B cell (primary cell): ENCODE measurements around the gene HMG20A. TPM values are rescaled to one million over a fixed set of nuclear protein-coding genes. Genes with fewer than 3 reads are reported as not detected.

Experiments used
- ATAC-seq: fragments of 200-7000 bp; cut with Tn5 transposase; one replicate; pipeline ENCODE4 v1.10.0; 2021; ENCODE audit warnings: low read depth, mild to moderate bottlenecking, moderate number of reproducible peaks, moderate library complexity
- CTCF ChIA-PET: fragments of 350-600 bp; sonication (Branson Sonifier 250); formaldehyde crosslinking; loops from one replicate; lab custom pipeline; 2021; ENCODE audit warnings: antibody characterized with exemption, inconsistent platforms; lab: Charles Lee
- POLR2A ChIA-PET: fragments of 350-600 bp; sonication (Branson Sonifier 250); formaldehyde crosslinking; loops from one replicate; lab custom pipeline; 2021; ENCODE audit warnings: antibody characterized with exemption; lab: Charles Lee
- DNase-seq: peaks from one replicate; pipeline ENCODE4 v3.0.0; 2013
- H2AFZ ChIP-seq: 2 replicates; pipeline ENCODE4 v1.6.1; 2012; ENCODE audit warnings: mild to moderate bottlenecking, low read depth, low read length; ENCODE audit not compliant: insufficient read depth, poor library complexity, severe bottlenecking
- H3K27ac ChIP-seq, 2 donors: 1 replicate in 1 of 2; 2 replicates in 1 of 2; pipeline ENCODE4 v1.5.1; 2012 to 2013; ENCODE audit warnings: low read length in 2 of 2, mild to moderate bottlenecking in 2 of 2, moderate library complexity in 1 of 2
- H3K27me3 ChIP-seq, 4 experiments: fragments of 200-600 bp in 1 of 4; sonication (generic) in 1 of 4; replicated peaks in 1 of 4; 1 replicate in 2 of 4; 2 replicates in 2 of 4; pipeline versions ENCODE4 v1.6.1 to v1.7.0; 2013 to 2016; ENCODE audit warnings: low read length in 3 of 4, mild to moderate bottlenecking in 2 of 4, mixed read lengths in 1 of 4, moderate library complexity in 1 of 4; ENCODE audit not compliant: insufficient read depth in 4 of 4, control insufficient read depth in 3 of 4; ENCODE audit errors: control extremely low read depth in 1 of 4
- H3K36me3 ChIP-seq, 2 experiments: replicated peaks in 1 of 2; 1 replicate in 1 of 2; 2 replicates in 1 of 2; pipeline versions ENCODE4 v1.6.1 to v1.7.1; 2013; ENCODE audit warnings: low read length in 1 of 2; ENCODE audit not compliant: insufficient read depth in 2 of 2, control insufficient read depth in 1 of 2; ENCODE audit errors: control extremely low read depth in 1 of 2, extremely low read depth in 1 of 2
- H3K4me1 ChIP-seq, 2 donors: fragments of 200-600 bp in 1 of 2; sonication (generic) in 1 of 2; 1 replicate in 1 of 2; 2 replicates in 1 of 2; pipeline versions ENCODE4 v1.5.1 to v1.6.1; 2013 to 2017; ENCODE audit warnings: low read length in 2 of 2; ENCODE audit not compliant: control insufficient read depth in 2 of 2, insufficient read depth in 2 of 2
- H3K4me2 ChIP-seq: replicated peaks from 2 replicates; pipeline ENCODE3; 2012; ENCODE audit warnings: mild to moderate bottlenecking, low read depth, low read length; ENCODE audit not compliant: poor library complexity, severe bottlenecking
- H3K4me3 ChIP-seq, 5 experiments: fragments of 200-600 bp in 1 of 5; sonication (generic) in 1 of 5; 1 replicate in 3 of 5; 2 replicates in 2 of 5; pipeline versions ENCODE4 v1.5.1 to v1.7.0; 2011 to 2016; ENCODE audit warnings: low read length in 4 of 5, mild to moderate bottlenecking in 4 of 5, low read depth in 2 of 5, control low read depth in 1 of 5, moderate library complexity in 1 of 5; ENCODE audit not compliant: insufficient read depth in 1 of 5; ENCODE audit errors: control extremely low read depth in 1 of 5, extremely low read depth in 1 of 5
- H3K79me2 ChIP-seq: fragments of 200-600 bp; sonication (generic); one replicate; pipeline ENCODE4 v1.6.0; 2016; ENCODE audit warnings: low read length; ENCODE audit not compliant: control insufficient read depth, insufficient read depth
- H3K9ac ChIP-seq: fragments of 200-600 bp; sonication (generic); 2 replicates; pipeline ENCODE4 v1.6.1; 2017; ENCODE audit warnings: mild to moderate bottlenecking, low read length, moderate library complexity
- H3K9me3 ChIP-seq, 3 donors: one replicate each; pipeline versions ENCODE4 v1.6.1 to v1.7.1; 2013; ENCODE audit warnings: low read length in 2 of 3; ENCODE audit not compliant: control insufficient read depth in 2 of 3, insufficient read depth in 1 of 3; ENCODE audit errors: control extremely low read depth in 1 of 3
- H4K20me1 ChIP-seq: 2 replicates; pipeline ENCODE4 v1.6.0; 2012; ENCODE audit warnings: mild to moderate bottlenecking, low read length; ENCODE audit not compliant: insufficient read depth, control insufficient read depth, poor library complexity, severe bottlenecking
- H3K27ac Mint-ChIP-seq: one replicate; pipeline ENCODE4 v1.8.0; 2021; ENCODE audit warnings: mixed read lengths
- H3K27me3 Mint-ChIP-seq: one replicate; pipeline ENCODE4 v1.8.0; 2021; ENCODE audit warnings: mixed read lengths
- H3K4me1 Mint-ChIP-seq: one replicate; pipeline ENCODE4 v1.8.0; 2021; ENCODE audit warnings: mixed read lengths
- H3K4me3 Mint-ChIP-seq: one replicate; pipeline ENCODE4 v1.8.0; 2021; ENCODE audit warnings: mixed read lengths
- H3K9me3 Mint-ChIP-seq: one replicate; pipeline ENCODE4 v1.8.0; 2022; ENCODE audit warnings: mixed read lengths; ENCODE audit not compliant: insufficient read depth
- CTCF ChIP-seq: fragments of 200-600 bp; IDR thresholded peaks from one replicate; pipeline ENCODE4 v1.8.0; 2022; ENCODE audit warnings: antibody characterized with exemption, mild to moderate bottlenecking
- EZH2 ChIP-seq: IDR thresholded peaks from 2 replicates; pipeline ENCODE4 v1.6.1; 2012; ENCODE audit warnings: borderline replicate concordance, low read depth, mild to moderate bottlenecking, moderate library complexity, low read length; ENCODE audit not compliant: insufficient read depth, poor library complexity, severe bottlenecking
- intact Hi-C: fragments of 100-400 bp; cut with micrococcal nuclease; formaldehyde crosslinking; loops from one replicate; pipeline ENCODE4 v1.10.0; 2022
- polyA plus RNA-seq: library from polyadenylated mRNA; depleted of rRNA; stranded (reverse); fragments of >200 nt; gene quantifications from 2 replicates; pipeline ENCODE4 v1.2.3, GENCODE V29; 2012
- total RNA-seq, 2 donors: library from RNA; stranded (reverse); fragments of 120-200 nt in 1 of 2; gene quantifications; 1 replicate in 1 of 2; 2 replicates in 1 of 2; pipeline versions ENCODE4 v1.2.3 to v1.2.4, GENCODE V29; 2013 to 2022

HMG20A gene
- total and polyA plus RNA-seq, 2 donors (not counting 1 experiment from before 2014, with no cell fraction given), result 26.1 to 63.5 TPM

- no peaks in the 10 kb centered on the region for H3K27me3 Mint-ChIP-seq
- H3K27ac ChIP-seq, result no peak overlapping the region
Observed at GRCh38 chr15:77384589-77385359, 35.9 kb upstream of the HMG20A start.

More at GRCh38 chr15:77384589-77385359, 35.9 kb upstream of the HMG20A start:
- H3K4me1 Mint-ChIP-seq, result peaks cover 53% of the 10 kb centered on the region
- ATAC-seq, result no peak
- intact Hi-C loops, result no loop called here
- Histone ChIP-seq H4K20me1 (no peaks in the 10 kb centered on the region), H3K4me3 (no peak overlapping the region), H3K9me3 (no peaks in the 10 kb centered on the region), H3K4me2 (no peak overlapping the region), H3K9ac (no peak overlapping the region), H3K4me1 (peaks cover 4 to 19% of the 10 kb centered on the region in 2 donors), H3K79me2 (peaks cover 82% of the 10 kb centered on the region), H3K27me3 (no peaks in the 10 kb centered on the region), H2AFZ (no peak overlapping the region), H3K36me3 (no peaks in the 10 kb centered on the region)
- H3K27ac Mint-ChIP-seq, result no peak overlapping the region
- ChIA-PET POLR2A (interaction anchor here (0.6 kb wide), 1 partner anchor 173 kb away, joined by 3 read pairs; no protein-coding TSS in a partner anchor), CTCF (no interaction called here)
- no peaks in the 10 kb centered on the region for H3K9me3 Mint-ChIP-seq
- no peak for DNase-seq
- H3K4me3 Mint-ChIP-seq, result no peak overlapping the region
- no peak for TF ChIP-seq EZH2
- TF ChIP-seq CTCF, result no peak
